DND-41 (cell line): ENCODE measurements around the gene AFAP1L1.

Source experiments
- CTCF ChIP-seq: IDR thresholded peaks from 2 replicates; pipeline ENCODE4 v1.5.1; 2012; ENCODE audit warnings: borderline replicate concordance, low read length, moderate library complexity, mild to moderate bottlenecking; ENCODE audit not compliant: poor library complexity, severe bottlenecking; ENCODE audit errors: extremely low read depth
- EZH2 ChIP-seq: IDR thresholded peaks from 3 replicates; pipeline ENCODE4 v1.6.1; 2012; ENCODE audit warnings: borderline replicate concordance, low read depth, mild to moderate bottlenecking, moderate library complexity, low read length, inconsistent platforms; ENCODE audit not compliant: severe bottlenecking

GRCh38 chr5:149363936-149364335, 92.3 kb downstream of the AFAP1L1 start:
- TF ChIP-seq CTCF (no peak), EZH2 (no peak)
